ENCODE results near the gene PCDHB1. TPM values are rescaled to one million over a fixed set of nuclear protein-coding genes. Genes with fewer than 3 reads are reported as not detected.
"Not testable (repeated sequence)": the region's sequence is repeated elsewhere in the genome, so short reads cannot be mapped to it uniquely, and the experiment has no call there.

Gene PCDHB1
- polyA plus RNA-seq, 6 donors from 2014 or later: not detected

GRCh38 chr5:141096181-141096580 lies 45.0 kb downstream of the PCDHB1 start:
- H3K27ac Mint-ChIP-seq: peak overlapping the region in 3 of 6 donors; percentile 42 to 85 (median 78)

GRCh38 chr5:141096586-141096985 lies 45.4 kb downstream of the PCDHB1 start:
- Mint-ChIP-seq H3K9me3 (peaks cover 4 to 65% (median 31%) of the 10 kb centered on the region in 7 donors), H3K36me3 (peaks cover 16 to 30% of the 10 kb centered on the region in 2 donors), H3K27me3 (peaks cover 46 to 58% (median 53%) of the 10 kb centered on the region in 3 donors)
- H3K4me3 Mint-ChIP-seq; ATAC-seq (ENCODE audit: low read depth in 2 of 2); H3K4me1 Mint-ChIP-seq; DNase-seq; H3K27ac Mint-ChIP-seq: not testable (repeated sequence)

More at GRCh38 chr5:141096181-141096580, 45.0 kb downstream of the PCDHB1 start:
- H3K4me1 Mint-ChIP-seq; H3K4me3 Mint-ChIP-seq; ATAC-seq (ENCODE audit: low read depth in 2 of 2); DNase-seq: not testable (repeated sequence)
- Mint-ChIP-seq H3K36me3 (peaks cover 12 to 30% of the 10 kb centered on the region in 2 donors), H3K9me3 (peaks cover 4 to 61% (median 28%) of the 10 kb centered on the region in 7 donors), H3K27me3 (peaks cover 42 to 54% (median 53%) of the 10 kb centered on the region in 3 donors)

GRCh38 chr5:141100243-141100805 lies 49.1 kb downstream of the PCDHB1 start, which contains the start of gene PCDHB3:
PCDHB3 (plus strand) TSS chr5:141100473; CDS start chr5:141100650, 177 bp downstream.
- Mint-ChIP-seq H3K36me3 (peaks cover 11 to 15% of the 10 kb centered on the region in 2 donors), H3K9me3 (peaks cover 4 to 53% (median 25%) of the 10 kb centered on the region in 7 donors), H3K4me3 (peak within 1 kb of the TSS in 1 of 8 donors; percentile 49), H3K27me3 (peaks cover 26 to 48% (median 29%) of the 10 kb centered on the region in 3 donors), H3K4me1 (peaks cover 0 to 5% (median 4%) of the 10 kb centered on the region in 3 donors), H3K27ac (no peak within 1 kb of the TSS)
- no peak for DNase-seq
- ATAC-seq (ENCODE audit: low read depth in 2 of 2): no peak

GRCh38 chr5:141101059-141101458 lies 49.9 kb downstream of the PCDHB1 start:
- peaks cover 0 to 5% (median 4%) of the 10 kb centered on the region in 3 donors for H3K4me1 Mint-ChIP-seq
- ATAC-seq (ENCODE audit: low read depth in 2 of 2) (no peak), DNase-seq (no peak)
- peaks cover 11 to 15% of the 10 kb centered on the region in 2 donors for H3K36me3 Mint-ChIP-seq
- H3K27me3 Mint-ChIP-seq: peaks cover 26 to 41% (median 28%) of the 10 kb centered on the region in 3 donors
- H3K4me3 Mint-ChIP-seq: no peak overlapping the region
- no peak overlapping the region for H3K27ac Mint-ChIP-seq
- peaks cover 4 to 49% (median 20%) of the 10 kb centered on the region in 7 donors for H3K9me3 Mint-ChIP-seq

GRCh38 chr5:141102070-141102469 lies 50.9 kb downstream of the PCDHB1 start:
- not testable (repeated sequence) for DNase-seq; ATAC-seq (ENCODE audit: low read depth in 2 of 2); H3K4me1 Mint-ChIP-seq; H3K27ac Mint-ChIP-seq
- peaks cover 26 to 41% (median 28%) of the 10 kb centered on the region in 3 donors for H3K27me3 Mint-ChIP-seq
- H3K9me3 Mint-ChIP-seq: peaks cover 4 to 47% (median 20%) of the 10 kb centered on the region in 7 donors
- peaks cover 11 to 15% of the 10 kb centered on the region in 2 donors for H3K36me3 Mint-ChIP-seq
- peak overlapping the region in 1 of 8 donors; percentile 76 for H3K4me3 Mint-ChIP-seq

GRCh38 chr5:141102471-141102870 lies 51.3 kb downstream of the PCDHB1 start:
- Mint-ChIP-seq H3K9me3 (peaks cover 4 to 44% (median 22%) of the 10 kb centered on the region in 7 donors), H3K27me3 (peaks cover 26 to 41% (median 28%) of the 10 kb centered on the region in 3 donors), H3K36me3 (peaks cover 11 to 15% of the 10 kb centered on the region in 2 donors)
- not testable (repeated sequence) for H3K4me1 Mint-ChIP-seq; H3K4me3 Mint-ChIP-seq; H3K27ac Mint-ChIP-seq; DNase-seq; ATAC-seq (ENCODE audit: low read depth in 2 of 2)

- ATAC-seq (ENCODE audit: low read depth in 2 of 2): no peak
- peaks cover 0 to 2% (median 1%) of the 10 kb centered on the region in 3 donors for H3K4me1 Mint-ChIP-seq
Measured at GRCh38 chr5:141105350-141105749, 54.2 kb downstream of the PCDHB1 start.

More at GRCh38 chr5:141105350-141105749, 54.2 kb downstream of the PCDHB1 start:
- DNase-seq: no peak
- Mint-ChIP-seq H3K36me3 (peaks cover 4 to 11% of the 10 kb centered on the region in 2 donors), H3K27me3 (peaks cover 7 to 28% (median 18%) of the 10 kb centered on the region in 3 donors), H3K27ac (no peak overlapping the region), H3K9me3 (peaks cover 2 to 35% (median 21%) of the 10 kb centered on the region in 7 donors), H3K4me3 (no peak overlapping the region)

Other genes with a start within 250 kb of the PCDHB1 start
- gene PCDHA4, start 244.3 kb upstream of the PCDHB1 start, polyA plus RNA-seq (ENCODE audit: low read depth in 6 of 6): not detected
- not detected for gene PCDHA5, start 229.8 kb upstream of the PCDHB1 start, polyA plus RNA-seq (ENCODE audit: low read depth in 6 of 6)
- not detected for gene PCDHA6, start 223.4 kb upstream of the PCDHB1 start, polyA plus RNA-seq (ENCODE audit: low read depth in 6 of 6)
- gene PCDHA7, start 217.1 kb upstream of the PCDHB1 start, polyA plus RNA-seq (ENCODE audit: low read depth in 6 of 6): not detected
- not detected for gene PCDHA8, start 210.2 kb upstream of the PCDHB1 start, polyA plus RNA-seq (ENCODE audit: low read depth in 6 of 6)
- not detected for gene PCDHA9, start 203.0 kb upstream of the PCDHB1 start, polyA plus RNA-seq (ENCODE audit: low read depth in 6 of 6)
- gene PCDHA10, start 195.5 kb upstream of the PCDHB1 start, polyA plus RNA-seq (ENCODE audit: low read depth in 6 of 6): not detected
- not detected for gene PCDHA11, start 182.4 kb upstream of the PCDHB1 start, polyA plus RNA-seq (ENCODE audit: low read depth in 6 of 6)
- not detected for gene PCDHA12, start 176.1 kb upstream of the PCDHB1 start, polyA plus RNA-seq (ENCODE audit: low read depth in 6 of 6)
- gene PCDHA13, start 169.2 kb upstream of the PCDHB1 start, polyA plus RNA-seq (ENCODE audit: low read depth in 6 of 6): not detected
- not detected for gene PCDHAC1, start 125.1 kb upstream of the PCDHB1 start, polyA plus RNA-seq (ENCODE audit: low read depth in 6 of 6)
- not detected for gene PCDHAC2, start 84.9 kb upstream of the PCDHB1 start, polyA plus RNA-seq (ENCODE audit: low read depth in 6 of 6)
- gene PCDHB2, start 43.2 kb downstream of the PCDHB1 start, polyA plus RNA-seq (ENCODE audit: low read depth in 6 of 6): under 1 TPM in 1 of 6 donors, not detected in 5; 0.13 TPM
- not detected for gene PCDHB3, start 49.1 kb downstream of the PCDHB1 start, polyA plus RNA-seq (ENCODE audit: low read depth in 6 of 6)
- gene PCDHB4, start 70.4 kb downstream of the PCDHB1 start, polyA plus RNA-seq (ENCODE audit: low read depth in 6 of 6): not detected
- under 1 TPM in 2 of 6 donors, not detected in 4; 0.08 to 0.43 TPM for gene PCDHB5, start 83.8 kb downstream of the PCDHB1 start, polyA plus RNA-seq (ENCODE audit: low read depth in 6 of 6)
- not detected for gene PCDHB6, start 98.7 kb downstream of the PCDHB1 start, polyA plus RNA-seq (ENCODE audit: low read depth in 6 of 6)
- not detected for gene PCDHB7, start 121.3 kb downstream of the PCDHB1 start, polyA plus RNA-seq (ENCODE audit: low read depth in 6 of 6)
- gene PCDHB8, start 126.4 kb downstream of the PCDHB1 start, polyA plus RNA-seq (ENCODE audit: low read depth in 6 of 6): not detected
- not detected for gene PCDHB16, start 131.0 kb downstream of the PCDHB1 start, polyA plus RNA-seq (ENCODE audit: low read depth in 6 of 6)
- not detected for gene PCDHB9, start 135.8 kb downstream of the PCDHB1 start, polyA plus RNA-seq (ENCODE audit: low read depth in 6 of 6)
- gene PCDHB10, start 141.0 kb downstream of the PCDHB1 start, polyA plus RNA-seq (ENCODE audit: low read depth in 6 of 6): not detected
- gene PCDHB11, start 148.3 kb downstream of the PCDHB1 start, polyA plus RNA-seq (ENCODE audit: low read depth in 6 of 6): not detected
- gene PCDHB12, start 157.3 kb downstream of the PCDHB1 start, polyA plus RNA-seq (ENCODE audit: low read depth in 6 of 6): not detected
- gene PCDHB13, start 162.5 kb downstream of the PCDHB1 start, polyA plus RNA-seq (ENCODE audit: low read depth in 6 of 6): not detected
- gene PCDHB14, start 172.0 kb downstream of the PCDHB1 start, polyA plus RNA-seq (ENCODE audit: low read depth in 6 of 6): not detected
- gene PCDHB15, start 194.0 kb downstream of the PCDHB1 start, polyA plus RNA-seq (ENCODE audit: low read depth in 6 of 6): not detected